PFSK-1 (cell line): Measurements from ENCODE around the gene RIMKLA.
A peak's percentile ranks its signal among the peaks of the same experiment; 100 is the strongest.

ENCODE experiments used
- FOXP2 ChIP-seq: optimal IDR thresholded peaks from 2 replicates; pipeline ENCODE3; 2011; ENCODE audit warnings: borderline replicate concordance, control low read depth, inconsistent platforms; ENCODE audit not compliant: insufficient read depth; ENCODE audit errors: extremely low read length, extremely low read depth
- POLR2AphosphoS5 ChIP-seq: IDR thresholded peaks from 2 replicates; pipeline ENCODE4 v1.6.1; 2012; ENCODE audit warnings: low read depth, mild to moderate bottlenecking, control low read depth, low read length, moderate library complexity
- REST ChIP-seq, 2 experiments: IDR thresholded peaks; 2 replicates each; pipeline versions ENCODE4 v1.6.1 to v1.8.0; 2011 to 2012; ENCODE audit warnings: low read depth in 2 of 2, low read length in 2 of 2, control low read depth in 1 of 2, inconsistent platforms in 1 of 2, mild to moderate bottlenecking in 1 of 2, moderate library complexity in 1 of 2; ENCODE audit not compliant: insufficient read depth in 1 of 2
- SIN3A ChIP-seq: IDR thresholded peaks from 2 replicates; pipeline ENCODE4 v1.6.1; 2012; ENCODE audit warnings: mild to moderate bottlenecking, low read length, moderate library complexity, borderline replicate concordance; ENCODE audit not compliant: insufficient read depth
- TAF1 ChIP-seq: IDR thresholded peaks from 2 replicates; pipeline ENCODE4 v1.6.1; 2012; ENCODE audit warnings: low read length, control low read depth, borderline replicate concordance; ENCODE audit not compliant: insufficient read depth

RIMKLA gene

GRCh38 chr1:42372796-42373195 lies 7.8 kb upstream of the RIMKLA start:
- TF ChIP-seq POLR2AphosphoS5 (no peak), SIN3A (no peak), REST (IDR thresholded peaks at IDR 0.05; ENCODE audit: insufficient read depth in 1 of 2, low read depth in 2 of 2, low read length in 2 of 2) (no peak)

DNA sequence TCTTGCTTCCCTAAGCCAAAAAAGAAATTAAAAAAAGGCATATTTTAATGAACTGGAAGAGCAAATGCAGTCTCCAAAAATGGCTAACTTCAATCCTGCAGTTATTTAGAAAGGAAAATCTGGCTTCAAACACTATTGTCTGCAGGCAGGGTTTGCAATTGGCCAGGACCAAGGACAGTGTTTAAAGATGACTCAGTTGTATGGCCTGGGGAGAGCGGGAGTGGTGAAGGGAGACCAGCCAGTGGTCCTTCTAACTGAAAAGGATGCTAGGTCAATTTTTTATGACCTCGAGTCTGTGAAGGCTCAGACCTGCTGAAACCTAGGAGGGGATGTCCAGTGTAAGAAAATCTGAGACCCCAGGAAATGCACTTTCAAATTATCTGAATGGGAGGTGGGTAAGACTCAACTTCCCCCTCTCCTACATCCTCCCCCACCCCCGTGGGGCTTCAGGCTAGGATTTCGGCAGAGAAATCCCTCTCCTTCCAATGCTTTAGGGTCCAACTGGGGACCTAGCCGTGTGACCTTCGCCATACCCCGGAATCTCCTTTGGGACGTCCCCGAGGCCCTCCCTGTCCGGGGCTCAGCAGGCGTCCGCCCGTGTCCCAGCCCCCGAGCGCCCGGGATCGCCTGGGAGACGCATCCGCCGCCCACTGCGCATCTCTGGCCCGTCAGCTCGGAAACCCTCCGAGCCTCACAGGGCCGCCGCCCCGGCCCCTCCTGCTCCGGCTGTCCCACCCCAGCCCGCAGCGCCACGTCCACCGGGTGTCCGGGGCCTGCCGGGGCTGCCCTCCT lies 602 bp upstream of the RIMKLA start:
- TF ChIP-seq REST (IDR thresholded peaks at IDR 0.05; ENCODE audit: insufficient read depth in 1 of 2, low read depth in 2 of 2, low read length in 2 of 2): peak; percentile 76 to 94
- TF ChIP-seq SIN3A: no peak

GRCh38 chr1:42381280-42381673 lies 685 bp downstream of the RIMKLA start:
- no peak for TF ChIP-seq SIN3A
- no peak for TF ChIP-seq TAF1
- TF ChIP-seq POLR2AphosphoS5: no peak
- no peak for TF ChIP-seq FOXP2
- no peak for TF ChIP-seq REST (IDR thresholded peaks at IDR 0.05; ENCODE audit: insufficient read depth in 1 of 2, low read depth in 2 of 2, low read length in 2 of 2)

DNA sequence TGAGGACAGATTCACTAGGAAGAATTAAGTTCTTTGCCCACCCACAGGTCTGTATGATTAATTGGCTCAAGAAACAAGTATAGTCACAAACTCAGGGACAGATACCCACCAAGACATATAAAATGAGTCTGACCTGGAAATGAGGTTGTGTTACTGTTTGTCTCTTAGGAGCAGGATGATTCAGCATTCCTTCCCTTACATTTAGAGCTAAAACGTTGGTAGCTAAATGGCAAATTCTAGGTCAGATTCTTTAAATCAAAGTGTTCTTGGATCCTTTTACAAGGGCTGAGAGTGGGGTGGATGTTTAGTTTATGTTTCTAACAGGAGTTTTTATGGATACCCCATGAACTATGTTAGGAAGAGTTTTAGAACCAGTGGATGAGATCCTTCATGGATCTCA lies 4.7 kb downstream of the RIMKLA start:
- TF ChIP-seq POLR2AphosphoS5: no peak
- no peak for TF ChIP-seq SIN3A
- no peak for TF ChIP-seq TAF1
- no peak for TF ChIP-seq REST (IDR thresholded peaks at IDR 0.05; ENCODE audit: insufficient read depth in 1 of 2, low read depth in 2 of 2, low read length in 2 of 2)
- no peak for TF ChIP-seq FOXP2

DNA sequence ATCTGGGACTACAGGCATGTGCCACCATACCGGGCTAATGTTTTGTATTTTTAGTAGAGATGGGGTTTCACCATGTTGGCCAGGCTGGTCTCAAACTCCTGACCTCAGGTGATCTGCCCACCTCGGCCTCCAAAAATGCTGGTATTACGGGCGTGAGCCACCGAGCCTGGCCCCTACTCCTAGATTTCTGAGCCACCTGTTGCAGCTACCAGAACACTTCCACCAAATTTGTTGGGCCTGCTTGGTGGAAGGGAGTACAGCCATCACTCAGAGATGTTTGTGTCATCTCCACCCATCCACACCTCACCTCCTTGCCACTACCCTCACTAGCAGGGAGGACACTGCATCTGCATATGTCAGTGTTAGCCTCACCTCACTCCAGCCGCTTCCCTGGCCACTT lies 5.5 kb downstream of the RIMKLA start:
- TF ChIP-seq REST (IDR thresholded peaks at IDR 0.05; ENCODE audit: insufficient read depth in 1 of 2, low read depth in 2 of 2, low read length in 2 of 2) (no peak), TAF1 (no peak), POLR2AphosphoS5 (no peak), FOXP2 (no peak), SIN3A (no peak)
